Astrocyte (in vitro differentiated cells and primary cell): ENCODE results near the gene LRMDA. TPM values are rescaled to one million over a fixed set of nuclear protein-coding genes. Genes with fewer than 3 reads are reported as not detected.

Source experiments
- DNase-seq: peaks from one replicate; pipeline ENCODE4 v3.0.0-alpha.2; 2010; ENCODE audit warnings: low read depth
- FAIRE-seq: peaks from 2 replicates; lab custom pipeline; 2011; peaks lifted over from hg19 to GRCh38; lab: Jason Lieb, UNC
- H2AFZ ChIP-seq: 2 replicates; pipeline ENCODE4 v1.6.0; 2012; ENCODE audit warnings: low read depth, low read length, inconsistent platforms
- H3K27ac ChIP-seq: 2 replicates; pipeline ENCODE4 v1.5.1; 2011; ENCODE audit warnings: low read depth, low read length, inconsistent platforms
- H3K27me3 ChIP-seq: 2 replicates; pipeline ENCODE4 v1.6.0; 2011; ENCODE audit warnings: low read length, inconsistent platforms; ENCODE audit not compliant: insufficient read depth
- H3K36me3 ChIP-seq: 2 replicates; pipeline ENCODE4 v1.5.1; 2011; ENCODE audit warnings: low read length, inconsistent platforms; ENCODE audit not compliant: insufficient read depth
- H3K4me1 ChIP-seq: 2 replicates; pipeline ENCODE4 v1.5.1; 2011; ENCODE audit warnings: low read length, inconsistent platforms; ENCODE audit not compliant: insufficient read depth
- H3K4me2 ChIP-seq: 2 replicates; pipeline ENCODE4 v1.6.0; 2012; ENCODE audit warnings: low read length, inconsistent platforms
- H3K4me3 ChIP-seq: 2 replicates; pipeline ENCODE4 v1.5.1; 2011; ENCODE audit warnings: low read depth, mild to moderate bottlenecking, low read length, inconsistent platforms; ENCODE audit not compliant: insufficient read depth
- H3K79me2 ChIP-seq: 2 replicates; pipeline ENCODE4 v1.6.0; 2012; ENCODE audit warnings: mild to moderate bottlenecking, low read length, inconsistent platforms; ENCODE audit not compliant: insufficient read depth
- H3K9ac ChIP-seq: 2 replicates; pipeline ENCODE4 v1.6.0; 2012; ENCODE audit warnings: mild to moderate bottlenecking, low read length, inconsistent platforms
- H3K9me3 ChIP-seq: 2 replicates; pipeline ENCODE4 v1.5.1; 2012; ENCODE audit warnings: low read depth, mild to moderate bottlenecking, low read length, inconsistent platforms; ENCODE audit not compliant: insufficient read depth
- H4K20me1 ChIP-seq: 2 replicates; pipeline ENCODE4 v1.6.0; 2012; ENCODE audit warnings: low read length, inconsistent platforms; ENCODE audit not compliant: insufficient read depth
- H3K27ac Mint-ChIP-seq: one replicate; pipeline ENCODE4 v1.8.0; 2021; ENCODE audit warnings: mild to moderate bottlenecking, mixed read lengths; ENCODE audit not compliant: unreplicated experiment
- H3K27me3 Mint-ChIP-seq: one replicate; pipeline ENCODE4 v1.8.0; 2021; ENCODE audit warnings: low read depth, mixed read lengths; ENCODE audit not compliant: unreplicated experiment
- H3K36me3 Mint-ChIP-seq: one replicate; pipeline ENCODE4 v1.8.0; 2021; ENCODE audit warnings: low read depth, mixed read lengths; ENCODE audit not compliant: unreplicated experiment
- H3K4me1 Mint-ChIP-seq: one replicate; pipeline ENCODE4 v1.8.0; 2021; ENCODE audit warnings: low read depth, mixed read lengths; ENCODE audit not compliant: unreplicated experiment
- H3K4me3 Mint-ChIP-seq: one replicate; pipeline ENCODE4 v1.8.0; 2021; ENCODE audit warnings: mild to moderate bottlenecking, moderate library complexity, mixed read lengths; ENCODE audit not compliant: unreplicated experiment
- H3K9me3 Mint-ChIP-seq: one replicate; pipeline ENCODE4 v1.8.0; 2021; ENCODE audit warnings: mild to moderate bottlenecking, mixed read lengths; ENCODE audit not compliant: unreplicated experiment
- CTCF ChIP-seq: IDR thresholded peaks from 2 replicates; pipeline ENCODE4 v1.5.1; 2011; ENCODE audit warnings: low read depth, mild to moderate bottlenecking, inconsistent platforms, low read length, moderate library complexity; ENCODE audit not compliant: insufficient read depth
- EZH2 ChIP-seq: IDR thresholded peaks from 2 replicates; pipeline ENCODE4 v1.6.1; 2012; ENCODE audit warnings: mild to moderate bottlenecking, low read length, inconsistent platforms; ENCODE audit not compliant: insufficient read depth
- total RNA-seq: library from RNA; stranded (reverse); gene quantifications from 2 replicates; pipeline ENCODE4 v1.2.1, GENCODE V29; 2021

Gene LRMDA
- total RNA-seq, 1 donor from 2014 or later, result 2.7 TPM

- H3K4me2 ChIP-seq, result no peak overlapping the region
- Mint-ChIP-seq H3K4me1 (no peaks in the 10 kb centered on the region), H3K36me3 (no peaks in the 10 kb centered on the region), H3K27me3 (peaks cover 13% of the 10 kb centered on the region), H3K4me3 (no peak overlapping the region), H3K9me3 (peaks cover 1% of the 10 kb centered on the region), H3K27ac (no peak overlapping the region)
- H3K27me3 ChIP-seq, result peaks cover 6% of the 10 kb centered on the region
- no peak overlapping the region for H3K9ac ChIP-seq
- no peak for FAIRE-seq
- no peaks in the 10 kb centered on the region for H4K20me1 ChIP-seq
- H3K4me1 ChIP-seq, result no peaks in the 10 kb centered on the region
- no peak for TF ChIP-seq CTCF
- TF ChIP-seq EZH2, result no peak
- no peak overlapping the region for H3K4me3 ChIP-seq
- DNase-seq, result no peak
- H3K79me2 ChIP-seq, result no peaks in the 10 kb centered on the region
- no peaks in the 10 kb centered on the region for H3K36me3 ChIP-seq
- no peak overlapping the region for H2AFZ ChIP-seq
- no peaks in the 10 kb centered on the region for H3K9me3 ChIP-seq
- H3K27ac ChIP-seq, result no peak overlapping the region
Observed at GRCh38 chr10:75664968-75665367, 233.5 kb downstream of the LRMDA start.

GRCh38 chr10:75665707-75666106, 234.3 kb downstream of the LRMDA start:
- Histone ChIP-seq H3K27me3 (peaks cover 3% of the 10 kb centered on the region), H3K9me3 (no peaks in the 10 kb centered on the region), H3K4me3 (no peak overlapping the region), H3K4me1 (no peaks in the 10 kb centered on the region), H3K4me2 (no peak overlapping the region), H2AFZ (no peak overlapping the region), H3K9ac (no peak overlapping the region), H4K20me1 (no peaks in the 10 kb centered on the region), H3K27ac (no peak overlapping the region), H3K79me2 (no peaks in the 10 kb centered on the region), H3K36me3 (no peaks in the 10 kb centered on the region)
- TF ChIP-seq EZH2 (no peak), CTCF (no peak)
- Mint-ChIP-seq H3K4me3 (no peak overlapping the region), H3K9me3 (peaks cover 1% of the 10 kb centered on the region), H3K4me1 (no peaks in the 10 kb centered on the region), H3K27ac (no peak overlapping the region), H3K27me3 (peaks cover 12% of the 10 kb centered on the region), H3K36me3 (no peaks in the 10 kb centered on the region)
- FAIRE-seq, result no peak
- DNase-seq, result no peak

- Histone ChIP-seq H3K9me3 (no peaks in the 10 kb centered on the region), H3K4me1 (no peaks in the 10 kb centered on the region), H2AFZ (no peak overlapping the region), H3K27ac (no peak overlapping the region), H3K4me2 (no peak overlapping the region), H3K79me2 (no peaks in the 10 kb centered on the region), H3K4me3 (no peak overlapping the region), H3K9ac (no peak overlapping the region), H3K36me3 (no peaks in the 10 kb centered on the region), H3K27me3 (peaks cover 9% of the 10 kb centered on the region), H4K20me1 (no peaks in the 10 kb centered on the region)
- Mint-ChIP-seq H3K4me3 (no peak overlapping the region), H3K4me1 (peaks cover 1% of the 10 kb centered on the region), H3K27me3 (peaks cover 5% of the 10 kb centered on the region), H3K27ac (no peak overlapping the region), H3K9me3 (no peaks in the 10 kb centered on the region), H3K36me3 (no peaks in the 10 kb centered on the region)
- DNase-seq (no peak), FAIRE-seq (no peak)
- TF ChIP-seq CTCF, result no peak
- TF ChIP-seq EZH2, result no peak
Observed at GRCh38 chr10:75672111-75672671, 240.8 kb downstream of the LRMDA start.
